HepG2 (cell line): ENCODE measurements around the gene LYPLA2. TPM values are rescaled to one million over a fixed set of nuclear protein-coding genes. Genes with fewer than 3 reads are reported as not detected.

Experiments used
- CREB1 ChIP-seq, 2 experiments: fragments of 450-650 bp in 1 of 2; IDR thresholded peaks; 2 replicates each; pipeline ENCODE4 v1.6.1; 2016 to 2017; ENCODE audit warnings: control low read depth in 1 of 2, mild to moderate bottlenecking in 1 of 2, missing compliant biosample characterization in 1 of 2, missing genetic modification characterization in 1 of 2
- HOXD1 ChIP-seq: sonication (generic); formaldehyde crosslinking; IDR thresholded peaks from 2 replicates; pipeline ENCODE4 v1.5.0; 2020; ENCODE audit warnings: missing genetic modification reagents
- KDM3A ChIP-seq: IDR thresholded peaks from 2 replicates; pipeline ENCODE4 v1.6.1; 2018; ENCODE audit warnings: low read depth, missing compliant biosample characterization
- MAFK ChIP-seq, 2 experiments: IDR thresholded peaks in 1 of 2; conservative IDR thresholded peaks in 1 of 2; 2 replicates each; pipeline ENCODE4 v1.6.1; 2011; ENCODE audit warnings: improper control_type of control experiment in 2 of 2, low read length in 2 of 2
- MBD4 ChIP-seq: IDR thresholded peaks from 2 replicates; pipeline ENCODE4 v1.6.1; 2012; ENCODE audit warnings: low read length, inconsistent platforms, borderline replicate concordance
- MIER2 ChIP-seq: IDR thresholded peaks from 2 replicates; pipeline ENCODE4 v1.6.1; 2016; ENCODE audit warnings: missing biosample characterization, missing genetic modification reagents
- NFYB ChIP-seq: sonication (generic); formaldehyde crosslinking; IDR thresholded peaks from 2 replicates; pipeline ENCODE4 v1.4.0; 2020; ENCODE audit warnings: missing genetic modification reagents
- PAWR ChIP-seq: sonication (generic); formaldehyde crosslinking; IDR thresholded peaks from 2 replicates; pipeline ENCODE4 v1.4.0; 2020; ENCODE audit warnings: missing genetic modification reagents, mild to moderate bottlenecking, borderline replicate concordance
- SMARCE1 ChIP-seq: fragments of 450-650 bp; IDR thresholded peaks from 2 replicates; pipeline ENCODE4 v1.6.1; 2017; ENCODE audit warnings: borderline replicate concordance
- ZBTB38 ChIP-seq: sonication (generic); formaldehyde crosslinking; IDR thresholded peaks from 2 replicates; pipeline ENCODE4 v1.5.1; 2020; ENCODE audit warnings: mild to moderate bottlenecking, missing genetic modification reagents
- ZNF138 ChIP-seq: sonication (generic); formaldehyde crosslinking; IDR thresholded peaks from 2 replicates; pipeline ENCODE4 v1.5.0; 2020; ENCODE audit warnings: mild to moderate bottlenecking, low read depth, missing genetic modification reagents
- ZNF383 ChIP-seq: sonication (generic); formaldehyde crosslinking; IDR thresholded peaks from 2 replicates; pipeline ENCODE4 v1.4.0; 2020; ENCODE audit warnings: missing genetic modification reagents, mild to moderate bottlenecking, borderline replicate concordance
- ZNF549 ChIP-seq: sonication (generic); formaldehyde crosslinking; IDR thresholded peaks from 2 replicates; pipeline ENCODE4 v1.5.0; 2020; ENCODE audit warnings: missing genetic modification reagents
- ZNF598 ChIP-seq: sonication (generic); formaldehyde crosslinking; IDR thresholded peaks from 2 replicates; pipeline ENCODE4 v1.5.1; 2020; ENCODE audit warnings: mild to moderate bottlenecking, missing genetic modification reagents, borderline replicate concordance
- ZNF644 ChIP-seq: IDR thresholded peaks from 2 replicates; pipeline ENCODE4 v1.6.1; 2016; ENCODE audit warnings: low read depth
- ZNF83 ChIP-seq: sonication (generic); formaldehyde crosslinking; IDR thresholded peaks from 2 replicates; pipeline ENCODE4 v1.4.0; 2020; ENCODE audit warnings: missing genetic modification reagents, mild to moderate bottlenecking, borderline replicate concordance
- polyA plus RNA-seq, 8 experiments: library from polyadenylated mRNA; depleted of rRNA in 3 of 8; stranded (reverse) in 7 of 8; unstranded in 1 of 8; fragments of >200 nt; fragmentation: Illumina TruSeq in 4 of 8; extraction: Trizol in 4 of 8; gene quantifications; 2 replicates each; pipeline versions ENCODE4 v1.2.1 to v1.2.3, GENCODE V29; 2011 to 2016; ENCODE audit warnings: low read depth in 4 of 8, missing spikeins in 1 of 8, mixed read lengths in 1 of 8; ENCODE audit not compliant: insufficient read depth in 1 of 8
- total RNA-seq, 5 experiments: library from RNA; depleted of rRNA; stranded (reverse); fragments of >200 nt; fragmentation: Illumina TruSeq; extraction: Trizol; gene quantifications; 2 replicates each; pipeline ENCODE4 v1.2.3, GENCODE V29; 2016; ENCODE audit warnings: low read depth in 1 of 5
- TF ChIP-seq, protein P1 (sequence below): IDR thresholded peaks from 2 replicates; pipeline ENCODE4 v1.6.1; 2016
- TF ChIP-seq, protein P2 (sequence below): fragments of 450-650 bp; IDR thresholded peaks from 2 replicates; pipeline ENCODE4 v1.6.1; 2017
- TF ChIP-seq, protein P3 (sequence below): sonication (generic); formaldehyde crosslinking; IDR thresholded peaks from 2 replicates; pipeline ENCODE4 v1.8.1; 2023; ENCODE audit warnings: mild to moderate bottlenecking, moderate library complexity, missing genetic modification reagents
- TF ChIP-seq, protein P4 (sequence below): sonication (generic); formaldehyde crosslinking; IDR thresholded peaks from 2 replicates; pipeline ENCODE4 v1.4.0; 2020; ENCODE audit warnings: mild to moderate bottlenecking, low read depth, missing genetic modification reagents
- TF ChIP-seq, protein P5 (sequence below): sonication (generic); formaldehyde crosslinking; IDR thresholded peaks from 2 replicates; pipeline ENCODE4; 2020; ENCODE audit warnings: missing genetic modification reagents, mild to moderate bottlenecking, borderline replicate concordance

Gene LYPLA2
- total and polyA plus RNA-seq, 2 of the 13 experiments (the other 11 are each of a cell fraction or from before 2014, with no cell fraction given) = 72.1 to 73.2 TPM

DNA sequence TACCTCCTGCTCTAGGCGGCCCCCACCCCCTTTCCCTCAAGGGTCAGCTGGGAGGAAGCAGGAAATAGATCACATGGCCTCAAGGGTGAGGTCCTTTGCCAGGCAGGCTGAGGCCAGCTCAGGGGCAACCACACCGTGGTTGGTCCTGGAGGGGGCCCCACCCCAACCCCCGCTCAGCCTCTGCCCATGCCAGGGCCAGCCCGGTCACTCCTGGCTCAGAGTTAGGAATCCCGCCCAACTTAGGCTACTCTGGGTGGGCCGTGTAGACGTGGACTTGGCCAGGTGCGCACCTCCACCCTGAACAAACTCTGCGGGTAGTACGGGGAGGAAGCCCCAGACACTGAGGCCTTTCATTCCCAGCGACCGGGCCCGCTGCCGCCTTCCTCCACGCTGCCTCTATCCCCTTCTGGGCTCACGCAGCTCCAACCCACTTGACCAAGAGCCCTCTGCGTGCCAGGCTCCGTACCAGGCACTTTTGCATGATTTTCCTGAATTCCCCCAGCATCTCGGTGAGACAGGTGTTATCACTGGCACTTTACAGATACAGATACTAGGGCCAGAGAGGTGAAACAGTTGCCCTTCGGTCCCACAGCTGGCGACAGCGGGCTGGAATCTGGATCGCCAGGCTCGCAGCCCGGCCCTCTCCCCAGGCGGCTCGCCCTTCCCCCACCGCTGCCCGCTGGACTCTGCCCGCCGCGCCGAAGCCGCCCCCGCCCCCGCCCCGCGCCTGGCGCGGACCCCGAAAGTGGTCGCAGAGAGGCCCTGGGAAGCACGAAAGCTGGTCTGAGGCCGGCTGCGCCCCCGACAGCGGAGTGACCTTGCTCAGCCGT lies 8.8 kb downstream of the LYPLA2 start (continued):
- TF ChIP-seq ZNF138 (CRISPR knock-in tag) (no peak), ZNF83 (CRISPR knock-in tag) (no peak), MIER2 (CRISPR knock-in tag) (no peak), ZNF598 (CRISPR knock-in tag) (no peak), MBD4 (no peak), KDM3A (CRISPR knock-in tag) (no peak; the same call in 1 of the 2 replicates), ZNF383 (CRISPR knock-in tag) (no peak), CREB1 (IDR thresholded peaks at IDR 0.05) (no peak), CREB1 (CRISPR knock-in tag; IDR thresholded peaks at IDR 0.05) (no peak), MAFK (conservative IDR thresholded peaks at IDR 0.05 in 1 of 2, IDR thresholded peaks at IDR 0.05 in 1 of 2; ENCODE audit: low read length in 2 of 2) (no peak), NFYB (CRISPR knock-in tag) (peak; percentile 21; the same call in 1 of the 2 replicates), ZBTB38 (CRISPR knock-in tag) (0 out of 2 replicates have a peak, but pooled peaks have one; percentile 36), PAWR (no peak), ZNF644 (CRISPR knock-in tag) (no peak), HOXD1 (CRISPR knock-in tag) (no peak), SMARCE1 (no peak), ZNF549 (no peak)
- TF ChIP-seq, protein P1, sequence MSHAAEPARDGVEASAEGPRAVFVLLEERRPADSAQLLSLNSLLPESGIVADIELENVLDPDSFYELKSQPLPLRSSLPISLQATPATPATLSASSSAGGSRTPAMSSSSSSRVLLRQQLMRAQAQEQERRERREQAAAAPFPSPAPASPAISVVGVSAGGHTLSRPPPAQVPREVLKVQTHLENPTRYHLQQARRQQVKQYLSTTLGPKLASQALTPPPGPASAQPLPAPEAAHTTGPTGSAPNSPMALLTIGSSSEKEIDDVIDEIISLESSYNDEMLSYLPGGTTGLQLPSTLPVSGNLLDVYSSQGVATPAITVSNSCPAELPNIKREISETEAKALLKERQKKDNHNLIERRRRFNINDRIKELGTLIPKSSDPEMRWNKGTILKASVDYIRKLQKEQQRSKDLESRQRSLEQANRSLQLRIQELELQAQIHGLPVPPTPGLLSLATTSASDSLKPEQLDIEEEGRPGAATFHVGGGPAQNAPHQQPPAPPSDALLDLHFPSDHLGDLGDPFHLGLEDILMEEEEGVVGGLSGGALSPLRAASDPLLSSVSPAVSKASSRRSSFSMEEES (CRISPR knock-in tag) = peak; percentile 83
- TF ChIP-seq, protein P2, sequence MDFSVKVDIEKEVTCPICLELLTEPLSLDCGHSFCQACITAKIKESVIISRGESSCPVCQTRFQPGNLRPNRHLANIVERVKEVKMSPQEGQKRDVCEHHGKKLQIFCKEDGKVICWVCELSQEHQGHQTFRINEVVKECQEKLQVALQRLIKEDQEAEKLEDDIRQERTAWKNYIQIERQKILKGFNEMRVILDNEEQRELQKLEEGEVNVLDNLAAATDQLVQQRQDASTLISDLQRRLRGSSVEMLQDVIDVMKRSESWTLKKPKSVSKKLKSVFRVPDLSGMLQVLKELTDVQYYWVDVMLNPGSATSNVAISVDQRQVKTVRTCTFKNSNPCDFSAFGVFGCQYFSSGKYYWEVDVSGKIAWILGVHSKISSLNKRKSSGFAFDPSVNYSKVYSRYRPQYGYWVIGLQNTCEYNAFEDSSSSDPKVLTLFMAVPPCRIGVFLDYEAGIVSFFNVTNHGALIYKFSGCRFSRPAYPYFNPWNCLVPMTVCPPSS = no peak
- TF ChIP-seq, protein P3, sequence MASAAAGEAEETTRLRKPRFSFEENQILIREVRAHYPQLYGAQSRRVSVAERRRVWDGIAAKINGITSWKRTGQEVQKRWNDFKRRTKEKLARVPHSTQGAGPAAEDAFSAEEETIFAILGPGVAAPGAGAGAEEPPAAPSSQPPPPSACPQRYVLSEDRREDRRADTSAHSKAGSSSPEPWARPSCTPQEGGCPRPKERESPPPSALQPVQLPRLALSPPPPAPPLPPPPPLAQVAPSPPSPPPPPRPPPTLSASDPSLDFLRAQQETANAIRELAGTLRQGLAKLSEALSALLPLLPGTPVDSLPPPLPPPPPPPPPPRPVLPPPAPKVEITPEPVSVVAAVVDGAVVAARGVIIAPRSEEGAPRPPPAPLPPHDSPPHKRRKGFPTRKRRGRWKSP (CRISPR knock-in tag) = no peak
- TF ChIP-seq, protein P4, sequence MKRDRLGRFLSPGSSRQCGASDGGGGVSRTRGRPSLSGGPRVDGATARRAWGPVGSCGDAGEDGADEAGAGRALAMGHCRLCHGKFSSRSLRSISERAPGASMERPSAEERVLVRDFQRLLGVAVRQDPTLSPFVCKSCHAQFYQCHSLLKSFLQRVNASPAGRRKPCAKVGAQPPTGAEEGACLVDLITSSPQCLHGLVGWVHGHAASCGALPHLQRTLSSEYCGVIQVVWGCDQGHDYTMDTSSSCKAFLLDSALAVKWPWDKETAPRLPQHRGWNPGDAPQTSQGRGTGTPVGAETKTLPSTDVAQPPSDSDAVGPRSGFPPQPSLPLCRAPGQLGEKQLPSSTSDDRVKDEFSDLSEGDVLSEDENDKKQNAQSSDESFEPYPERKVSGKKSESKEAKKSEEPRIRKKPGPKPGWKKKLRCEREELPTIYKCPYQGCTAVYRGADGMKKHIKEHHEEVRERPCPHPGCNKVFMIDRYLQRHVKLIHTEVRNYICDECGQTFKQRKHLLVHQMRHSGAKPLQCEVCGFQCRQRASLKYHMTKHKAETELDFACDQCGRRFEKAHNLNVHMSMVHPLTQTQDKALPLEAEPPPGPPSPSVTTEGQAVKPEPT (CRISPR knock-in tag) = no peak; the same call in 1 of the 2 replicates
- TF ChIP-seq, protein P5, sequence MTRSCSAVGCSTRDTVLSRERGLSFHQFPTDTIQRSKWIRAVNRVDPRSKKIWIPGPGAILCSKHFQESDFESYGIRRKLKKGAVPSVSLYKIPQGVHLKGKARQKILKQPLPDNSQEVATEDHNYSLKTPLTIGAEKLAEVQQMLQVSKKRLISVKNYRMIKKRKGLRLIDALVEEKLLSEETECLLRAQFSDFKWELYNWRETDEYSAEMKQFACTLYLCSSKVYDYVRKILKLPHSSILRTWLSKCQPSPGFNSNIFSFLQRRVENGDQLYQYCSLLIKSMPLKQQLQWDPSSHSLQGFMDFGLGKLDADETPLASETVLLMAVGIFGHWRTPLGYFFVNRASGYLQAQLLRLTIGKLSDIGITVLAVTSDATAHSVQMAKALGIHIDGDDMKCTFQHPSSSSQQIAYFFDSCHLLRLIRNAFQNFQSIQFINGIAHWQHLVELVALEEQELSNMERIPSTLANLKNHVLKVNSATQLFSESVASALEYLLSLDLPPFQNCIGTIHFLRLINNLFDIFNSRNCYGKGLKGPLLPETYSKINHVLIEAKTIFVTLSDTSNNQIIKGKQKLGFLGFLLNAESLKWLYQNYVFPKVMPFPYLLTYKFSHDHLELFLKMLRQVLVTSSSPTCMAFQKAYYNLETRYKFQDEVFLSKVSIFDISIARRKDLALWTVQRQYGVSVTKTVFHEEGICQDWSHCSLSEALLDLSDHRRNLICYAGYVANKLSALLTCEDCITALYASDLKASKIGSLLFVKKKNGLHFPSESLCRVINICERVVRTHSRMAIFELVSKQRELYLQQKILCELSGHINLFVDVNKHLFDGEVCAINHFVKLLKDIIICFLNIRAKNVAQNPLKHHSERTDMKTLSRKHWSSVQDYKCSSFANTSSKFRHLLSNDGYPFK (CRISPR knock-in tag) = no peak
